HEK293 (cell line): Measurements from ENCODE around the gene PSMA7.

Experiments
- CTCF ChIA-PET: fragments of 350-600 bp; formaldehyde crosslinking; extraction: SDS; loops from one replicate; lab custom pipeline; 2021; ENCODE audit warnings: antibody characterized with exemption; lab: Yijun Ruan, JAX
- POLR2A ChIA-PET: fragments of 300-600 bp; formaldehyde crosslinking; extraction: SDS; loops from one replicate; lab custom pipeline; 2020; ENCODE audit warnings: antibody characterized with exemption, inconsistent platforms; lab: Yijun Ruan, JAX
- H3K27ac ChIP-seq: fragments of 200-500 bp; sonication (Bioruptor generic); 2 replicates; pipeline ENCODE4 v1.5.1; 2014; ENCODE audit warnings: low read depth, low read length, control low read depth, inconsistent platforms; ENCODE audit errors: extremely low read depth
- H3K36me3 ChIP-seq, 2 experiments: fragments of 200-500 bp in 1 of 2; sonication (Bioruptor generic) in 1 of 2; 1 replicate in 1 of 2; 2 replicates in 1 of 2; pipeline ENCODE4 v1.5.1; 2014 to 2017; ENCODE audit warnings: inconsistent platforms in 2 of 2, low read length in 2 of 2; ENCODE audit not compliant: control insufficient read depth in 2 of 2, insufficient read depth in 1 of 2
- H3K4me1 ChIP-seq: fragments of 200-500 bp; sonication (Bioruptor generic); 2 replicates; pipeline ENCODE4 v1.5.1; 2014; ENCODE audit warnings: mild to moderate bottlenecking, low read length, inconsistent platforms; ENCODE audit not compliant: control insufficient read depth, insufficient read depth
- H3K4me3 ChIP-seq: 2 replicates; pipeline ENCODE4 v1.5.1; 2011; ENCODE audit warnings: low read depth, mild to moderate bottlenecking, control low read depth, low read length, moderate library complexity
- H3K9me3 ChIP-seq: fragments of 200-500 bp; sonication (Bioruptor generic); 2 replicates; pipeline ENCODE4 v1.5.1; 2014; ENCODE audit warnings: low read depth, low read length, inconsistent platforms; ENCODE audit not compliant: control insufficient read depth, insufficient read depth
- BCL11A ChIP-seq: fragments of 450-650 bp; formaldehyde crosslinking; IDR thresholded peaks from 2 replicates; pipeline ENCODE4 v1.5.1; 2016; ENCODE audit warnings: low read depth, missing biosample characterization, missing genetic modification characterization
- BCL11B ChIP-seq: fragments of 450-650 bp; formaldehyde crosslinking; IDR thresholded peaks from 2 replicates; pipeline ENCODE4 v1.5.1; 2016; ENCODE audit warnings: low read depth, missing biosample characterization, missing genetic modification characterization
- KLF8 ChIP-seq: fragments of 450-650 bp; formaldehyde crosslinking; IDR thresholded peaks from 2 replicates; pipeline ENCODE4 v1.5.1; 2016; ENCODE audit warnings: missing biosample characterization, missing genetic modification characterization
- PBX3 ChIP-seq: sonication (generic); formaldehyde crosslinking; IDR thresholded peaks from 2 replicates; pipeline ENCODE4 v1.8.1; 2022; ENCODE audit warnings: mild to moderate bottlenecking, moderate library complexity, missing genetic modification reagents
- SCRT1 ChIP-seq: fragments of 450-650 bp; formaldehyde crosslinking; IDR thresholded peaks from 2 replicates; pipeline ENCODE4 v1.5.1; 2016; ENCODE audit warnings: missing biosample characterization, missing genetic modification characterization, borderline replicate concordance
- SCRT2 ChIP-seq: fragments of 450-650 bp; formaldehyde crosslinking; IDR thresholded peaks from 2 replicates; pipeline ENCODE4 v1.5.1; 2016; ENCODE audit warnings: missing biosample characterization, missing genetic modification characterization
- ZFP41 ChIP-seq: fragments of 450-650 bp; formaldehyde crosslinking; IDR thresholded peaks from 2 replicates; pipeline ENCODE4 v1.5.1; 2016; ENCODE audit warnings: missing biosample characterization, missing genetic modification characterization, borderline replicate concordance
- ZNF140 ChIP-seq: fragments of 450-650 bp; formaldehyde crosslinking; IDR thresholded peaks from 2 replicates; pipeline ENCODE4 v1.5.1; 2016; ENCODE audit warnings: missing biosample characterization, missing genetic modification characterization
- ZNF148 ChIP-seq: fragments of 450-650 bp; formaldehyde crosslinking; IDR thresholded peaks from 2 replicates; pipeline ENCODE4 v1.5.0; 2017; ENCODE audit warnings: missing biosample characterization, missing genetic modification characterization, borderline replicate concordance
- ZNF354C ChIP-seq: fragments of 450-650 bp; formaldehyde crosslinking; IDR thresholded peaks from 2 replicates; pipeline ENCODE4 v1.5.1; 2016; ENCODE audit warnings: missing biosample characterization, missing genetic modification characterization, low read depth, borderline replicate concordance
- ZNF600 ChIP-seq: fragments of 450-650 bp; formaldehyde crosslinking; IDR thresholded peaks from 2 replicates; pipeline ENCODE4 v1.5.1; 2016; ENCODE audit warnings: missing biosample characterization, missing genetic modification characterization
- ZNF623 ChIP-seq: fragments of 450-650 bp; formaldehyde crosslinking; IDR thresholded peaks from 2 replicates; pipeline ENCODE4 v1.5.1; 2016; ENCODE audit warnings: missing biosample characterization, missing genetic modification characterization
- ZNF654 ChIP-seq: fragments of 450-650 bp; formaldehyde crosslinking; IDR thresholded peaks from 2 replicates; pipeline ENCODE4 v1.5.1; 2016; ENCODE audit warnings: low read depth, missing biosample characterization, missing genetic modification characterization
- ZNF658 ChIP-seq: fragments of 450-650 bp; formaldehyde crosslinking; IDR thresholded peaks from 2 replicates; pipeline ENCODE4; 2016; ENCODE audit warnings: missing biosample characterization, missing genetic modification characterization
- ZNF747 ChIP-seq: fragments of 450-650 bp; formaldehyde crosslinking; IDR thresholded peaks from 2 replicates; pipeline ENCODE4 v1.5.1; 2016; ENCODE audit warnings: missing biosample characterization, missing genetic modification characterization
- ZSCAN5A ChIP-seq: fragments of 450-650 bp; formaldehyde crosslinking; IDR thresholded peaks from 2 replicates; pipeline ENCODE4 v1.5.1; 2016; ENCODE audit warnings: missing biosample characterization, missing genetic modification characterization

The PSMA7 gene

GRCh38 chr20:62131560-62132320, 11.5 kb downstream of the PSMA7 start:
- Histone ChIP-seq H3K36me3 (peaks cover 10 to 99% of the 10 kb centered on the region in 2 experiments), H3K9me3 (no peaks in the 10 kb centered on the region), H3K4me1 (no peaks in the 10 kb centered on the region), H3K27ac (no peak overlapping the region), H3K4me3 (no peak overlapping the region)
- ChIA-PET POLR2A (no interaction called here), CTCF (interaction anchor here (0.9 kb wide), 1 partner anchor 10 kb away, joined by 3 read pairs; no protein-coding TSS in a partner anchor)
- TF ChIP-seq ZNF140 (tag by site-specific recombination): no peak
- no peak for TF ChIP-seq BCL11B (tag by site-specific recombination)
- TF ChIP-seq PBX3 (CRISPR knock-in tag): no peak
- TF ChIP-seq ZNF623 (tag by site-specific recombination): no peak
- no peak for TF ChIP-seq ZNF148 (tag by site-specific recombination)

- CTCF ChIA-PET: interaction anchor here (0.6 to 1.4 kb wide), 4 partner anchors 12 to 69 kb away, joined by 3 to 8 read pairs (median 4); no protein-coding TSS in a partner anchor
- no peak overlapping the region for H3K4me3 ChIP-seq
- POLR2A ChIA-PET: interaction anchor here (1.0 kb wide), 1 partner anchor 62 kb away, joined by 3 read pairs; no protein-coding TSS in a partner anchor
- TF ChIP-seq SCRT2 (tag by site-specific recombination) (peak; percentile 90), SCRT1 (tag by site-specific recombination) (peak; percentile 56; the same call in 1 of the 2 replicates), ZNF354C (no peak)
- H3K36me3 ChIP-seq: peaks cover 18 to 99% of the 10 kb centered on the region in 2 experiments
- H3K4me1 ChIP-seq: no peaks in the 10 kb centered on the region
- no peak overlapping the region for H3K27ac ChIP-seq
- no peaks in the 10 kb centered on the region for H3K9me3 ChIP-seq
Observed at GRCh38 chr20:62129731-62130531, 13.3 kb downstream of the PSMA7 start.

GRCh38 chr20:62128502-62128901, 14.7 kb downstream of the PSMA7 start:
- ChIA-PET POLR2A (no interaction called here), CTCF (interaction anchor here (0.6 kb wide), 1 partner anchor 90 kb away, joined by 3 read pairs; no protein-coding TSS in a partner anchor)
- Histone ChIP-seq H3K36me3 (peaks cover 18 to 100% of the 10 kb centered on the region in 2 experiments), H3K9me3 (no peaks in the 10 kb centered on the region), H3K4me1 (no peaks in the 10 kb centered on the region), H3K4me3 (no peak overlapping the region), H3K27ac (no peak overlapping the region)
- TF ChIP-seq ZNF658 (tag by site-specific recombination) (no peak), ZNF747 (tag by site-specific recombination) (no peak), KLF8 (no peak), ZNF600 (tag by site-specific recombination) (no peak), BCL11A (no peak), ZFP41 (tag by site-specific recombination) (no peak), ZNF654 (tag by site-specific recombination) (no peak), ZSCAN5A (tag by site-specific recombination) (no peak), ZNF140 (tag by site-specific recombination) (no peak)
